ENCODE measurements around the gene RHBDF1.
"Not testable (repeated sequence)": the region's sequence is repeated elsewhere in the genome, so short reads cannot be mapped to it uniquely, and the experiment has no call there.

The RHBDF1 gene

GRCh38 chr16:35678-36305, 36.6 kb downstream of the RHBDF1 start:
- no peak for DNase-seq

DNA sequence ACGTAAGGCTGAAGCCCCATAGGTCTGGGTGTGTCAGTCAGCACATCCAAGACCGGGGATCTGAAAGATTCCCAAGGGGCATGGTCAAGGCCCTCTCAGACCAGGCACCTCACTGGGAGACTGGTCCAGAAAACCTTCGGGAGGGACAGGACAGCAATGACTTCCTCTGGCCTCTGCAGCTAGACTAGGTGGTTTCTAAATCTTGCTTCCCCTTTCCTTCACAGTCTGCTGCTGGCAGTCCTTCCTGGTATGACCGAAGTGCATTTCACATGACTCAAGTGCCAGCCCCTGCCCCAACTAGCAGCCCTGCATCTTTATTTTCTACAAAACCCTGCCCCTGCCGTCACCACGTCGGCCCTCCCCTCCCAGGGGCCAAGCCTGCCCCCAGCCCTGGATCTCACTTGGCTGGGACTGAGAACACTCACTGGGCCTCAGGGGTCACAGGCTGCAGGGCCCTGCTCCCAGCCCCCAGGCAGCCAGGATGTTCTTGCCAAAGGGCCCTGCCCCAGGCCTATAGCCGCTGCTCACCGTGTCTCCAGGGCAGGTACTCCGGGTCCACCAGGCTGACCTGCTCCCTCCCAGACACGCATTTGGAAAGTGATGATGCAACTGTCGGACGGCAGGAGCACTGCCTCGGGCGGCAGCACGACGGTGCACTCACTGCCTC, 37.3 kb downstream of the RHBDF1 start:
- no peak for DNase-seq

GRCh38 chr16:34648-34987, 37.8 kb downstream of the RHBDF1 start:
- no peak for DNase-seq

DNA sequence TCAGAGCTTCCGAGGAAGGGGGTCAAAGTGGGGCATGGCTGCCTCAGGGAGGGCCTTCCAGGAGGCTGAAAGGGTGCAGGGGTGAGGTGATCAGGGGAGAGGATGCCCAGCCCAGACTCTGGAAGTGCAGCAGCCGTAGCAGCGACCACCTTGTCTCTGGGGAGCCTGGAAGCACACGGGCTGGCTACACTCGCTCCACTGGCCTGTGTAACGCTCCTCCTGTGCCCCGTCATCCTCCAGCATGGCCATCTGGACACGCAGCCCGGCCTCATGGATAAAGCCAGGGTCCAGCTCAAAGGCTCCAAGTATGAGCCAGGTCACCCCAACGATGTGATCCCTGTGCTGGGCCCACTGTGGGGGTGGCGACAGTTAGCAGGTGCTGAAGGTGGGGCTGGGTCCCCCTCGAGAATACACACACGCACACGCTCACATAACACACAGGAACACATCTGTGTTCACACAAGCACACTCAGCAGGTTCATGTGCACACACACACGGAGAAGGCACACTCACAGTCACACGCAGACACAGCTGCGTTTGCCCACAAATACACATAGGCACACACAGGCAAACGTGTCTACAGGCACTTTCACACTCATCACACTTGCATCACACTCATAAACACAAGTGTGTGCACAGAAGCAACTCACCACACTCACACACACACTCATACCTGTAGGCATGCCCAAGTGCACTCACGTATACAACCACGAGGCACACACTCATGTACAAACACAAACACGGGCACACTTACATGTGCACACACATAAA, 38.4 kb downstream of the RHBDF1 start:
- DNase-seq: no peak

GRCh38 chr16:33154-33876, 39.1 kb downstream of the RHBDF1 start:
- DNase-seq: not testable (repeated sequence)

- DNase-seq: not testable (repeated sequence)
These were observed 41.8 kb downstream of the RHBDF1 start for GRCh38 chr16:30627-31026.

- DNase-seq: not testable (repeated sequence)
These were observed 46.5 kb downstream of the RHBDF1 start for GRCh38 chr16:25926-26348.

GRCh38 chr16:24151-24550, 48.3 kb downstream of the RHBDF1 start:
- not testable (repeated sequence) for DNase-seq

DNA sequence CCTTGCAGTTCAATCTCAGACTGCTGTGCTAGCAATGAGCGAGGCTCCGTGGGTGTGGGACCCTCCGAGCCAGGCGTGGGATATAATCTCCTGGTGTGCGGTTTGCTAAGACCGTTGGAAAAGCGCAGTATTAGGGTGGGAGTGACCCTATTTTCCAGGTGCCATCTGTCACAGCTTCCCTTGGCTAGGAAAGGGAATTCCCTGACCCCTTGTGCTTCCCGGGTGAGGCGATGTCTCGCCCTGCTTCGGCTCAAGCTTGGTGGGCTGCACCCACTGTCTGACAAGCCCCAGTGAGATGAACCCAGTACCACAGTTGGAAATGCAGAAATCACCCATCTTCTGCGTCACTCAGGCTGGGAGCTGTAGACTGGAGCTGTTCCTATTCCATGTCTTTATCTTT, 51.5 kb downstream of the RHBDF1 start:
- not testable (repeated sequence) for DNase-seq

DNA sequence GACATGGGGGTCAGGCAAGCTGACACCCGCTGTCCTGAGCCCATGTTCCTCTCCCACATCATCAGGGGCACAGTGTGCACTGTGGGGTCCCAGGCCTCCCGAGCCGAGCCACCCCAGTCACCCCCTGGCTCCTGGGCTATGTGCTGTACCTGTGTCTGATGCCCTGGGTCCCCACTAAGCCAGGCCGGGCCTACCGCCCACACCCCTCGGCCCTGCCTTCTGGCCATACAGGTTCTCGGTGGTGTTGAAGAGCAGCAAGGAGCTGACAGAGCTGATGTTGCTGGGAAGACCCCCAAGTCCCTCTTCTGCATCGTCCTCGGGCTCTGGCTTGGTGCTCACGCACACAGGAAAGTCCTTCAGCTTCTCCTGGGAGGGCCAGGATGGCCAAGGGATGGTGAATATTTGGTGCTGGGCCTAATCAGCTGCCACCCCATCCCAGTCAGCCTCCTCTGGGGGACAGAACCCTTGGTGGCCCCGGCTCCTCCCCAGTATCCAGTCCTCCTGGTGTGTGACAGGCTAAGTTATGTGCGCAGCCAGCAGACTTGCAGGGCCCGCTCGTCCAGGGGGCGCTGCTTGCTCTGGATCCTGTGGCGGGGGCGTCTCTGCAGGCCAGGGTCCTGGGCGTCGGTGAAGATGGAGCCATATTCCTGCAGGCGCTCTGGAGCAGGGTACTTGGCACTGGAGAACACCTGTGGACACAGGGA, 55.2 kb downstream of the RHBDF1 start:
- not testable (repeated sequence) for DNase-seq

GRCh38 chr16:10772-11171, 61.7 kb downstream of the RHBDF1 start:
- not testable (repeated sequence) for DNase-seq

DNA sequence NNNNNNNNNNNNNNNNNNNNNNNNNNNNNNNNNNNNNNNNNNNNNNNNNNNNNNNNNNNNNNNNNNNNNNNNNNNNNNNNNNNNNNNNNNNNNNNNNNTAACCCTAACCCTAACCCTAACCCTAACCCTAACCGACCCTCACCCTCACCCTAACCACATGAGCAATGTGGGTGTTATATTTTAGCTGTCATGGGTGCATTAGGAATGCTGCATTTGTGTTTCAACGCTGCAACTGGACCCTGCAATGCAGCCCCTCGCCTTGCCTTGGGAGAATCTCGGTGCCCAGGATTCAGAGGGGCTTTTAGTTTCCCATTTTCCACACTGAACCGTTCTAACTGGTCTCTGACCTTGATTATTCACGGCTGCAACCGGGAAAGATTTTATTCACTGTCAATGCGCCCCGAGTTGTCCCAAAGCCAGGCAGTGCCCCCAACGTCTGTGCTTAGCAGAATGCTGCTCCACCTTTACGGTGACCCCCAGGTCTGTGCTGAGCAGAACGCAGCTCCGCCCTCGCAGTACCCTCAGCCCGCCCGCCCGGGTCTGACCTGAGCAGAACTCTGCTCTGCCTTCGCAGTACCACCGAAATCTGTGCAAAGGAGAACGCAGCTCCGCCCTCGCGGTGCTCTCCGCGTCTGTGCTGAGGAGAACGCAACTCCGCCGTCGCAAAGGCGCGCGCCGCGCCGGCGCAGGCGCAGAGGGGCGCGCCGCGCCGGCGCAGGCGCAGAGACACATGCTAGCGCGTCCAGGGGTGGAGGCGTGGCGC, 62.3 kb downstream of the RHBDF1 start:
- DNase-seq: no peak

Measured in right forelimb (tissue), 1 donor.